Measurements from ENCODE around the gene RUNDC1.

Gene RUNDC1

GRCh38 chr17:43006639-43007551 lies 26.5 kb downstream of the RUNDC1 start, which contains the start of gene IFI35:
Gene IFI35 (plus strand): TSS chr17:43006784. CDS start chr17:43006948, 164 bp downstream.
- Histone ChIP-seq H3K4me1 (ENCODE audit: insufficient read depth, poor library complexity, severe bottlenecking) (peaks cover 6% of the 10 kb centered on the region), H3K4me3 (ENCODE audit: severe bottlenecking) (peak within 1 kb of the TSS; percentile 71), H3K9me3 (ENCODE audit: severe bottlenecking) (no peaks in the 10 kb centered on the region), H3K27me3 (ENCODE audit: insufficient read depth, poor library complexity, severe bottlenecking) (no peaks in the 10 kb centered on the region), H3K27ac (ENCODE audit: poor library complexity, severe bottlenecking) (peak within 1 kb of the TSS; percentile 85), H3K36me3 (ENCODE audit: low read depth) (peaks cover 24% of the 10 kb centered on the region)
- TF ChIP-seq CTCF (IDR thresholded peaks at IDR 0.05; ENCODE audit: poor library complexity, severe bottlenecking): peak; percentile 60
- DNase-seq (ENCODE audit: low spot score): no peak
- ATAC-seq (ENCODE audit: low read depth): peak; percentile 78

GRCh38 chr17:43010667-43011308 lies 30.4 kb downstream of the RUNDC1 start:
- no peak for TF ChIP-seq CTCF (IDR thresholded peaks at IDR 0.05; ENCODE audit: poor library complexity, severe bottlenecking)
- Histone ChIP-seq H3K27ac (ENCODE audit: poor library complexity, severe bottlenecking) (no peak overlapping the region), H3K4me3 (ENCODE audit: severe bottlenecking) (no peak overlapping the region), H3K4me1 (ENCODE audit: insufficient read depth, poor library complexity, severe bottlenecking) (no peaks in the 10 kb centered on the region), H3K9me3 (ENCODE audit: severe bottlenecking) (no peaks in the 10 kb centered on the region), H3K36me3 (ENCODE audit: low read depth) (no peaks in the 10 kb centered on the region), H3K27me3 (ENCODE audit: insufficient read depth, poor library complexity, severe bottlenecking) (no peaks in the 10 kb centered on the region)
- no peak for DNase-seq (ENCODE audit: low spot score)
- no peak for ATAC-seq (ENCODE audit: low read depth)

GRCh38 chr17:43011728-43012472 lies 31.5 kb downstream of the RUNDC1 start:
- TF ChIP-seq CTCF (IDR thresholded peaks at IDR 0.05; ENCODE audit: poor library complexity, severe bottlenecking): no peak
- DNase-seq (ENCODE audit: low spot score): no peak
- no peak for ATAC-seq (ENCODE audit: low read depth)
- Histone ChIP-seq H3K4me1 (ENCODE audit: insufficient read depth, poor library complexity, severe bottlenecking) (no peaks in the 10 kb centered on the region), H3K27ac (ENCODE audit: poor library complexity, severe bottlenecking) (no peak overlapping the region), H3K27me3 (ENCODE audit: insufficient read depth, poor library complexity, severe bottlenecking) (no peaks in the 10 kb centered on the region), H3K9me3 (ENCODE audit: severe bottlenecking) (no peaks in the 10 kb centered on the region), H3K4me3 (ENCODE audit: severe bottlenecking) (no peak overlapping the region), H3K36me3 (ENCODE audit: low read depth) (peaks cover 8% of the 10 kb centered on the region; the same call in 1 of the 2 replicates)

- H3K9me3 ChIP-seq (ENCODE audit: severe bottlenecking): no peaks in the 10 kb centered on the region
- no peaks in the 10 kb centered on the region for H3K4me1 ChIP-seq (ENCODE audit: insufficient read depth, poor library complexity, severe bottlenecking)
- H3K27me3 ChIP-seq (ENCODE audit: insufficient read depth, poor library complexity, severe bottlenecking): no peaks in the 10 kb centered on the region
- TF ChIP-seq CTCF (IDR thresholded peaks at IDR 0.05; ENCODE audit: poor library complexity, severe bottlenecking): no peak
- peaks cover 15% of the 10 kb centered on the region for H3K36me3 ChIP-seq (ENCODE audit: low read depth)
- H3K27ac ChIP-seq (ENCODE audit: poor library complexity, severe bottlenecking): no peak overlapping the region
- DNase-seq (ENCODE audit: low spot score) (no peak), ATAC-seq (ENCODE audit: low read depth) (no peak; the same call in 2 of the 3 replicates)
- no peak overlapping the region for H3K4me3 ChIP-seq (ENCODE audit: severe bottlenecking)
Measured at GRCh38 chr17:43013296-43013695, 32.9 kb downstream of the RUNDC1 start.
